ENCODE data around the gene AGK.

GRCh38 chr7:141704741-141705140 lies 153.5 kb downstream of the AGK start:
- no peak for TF ChIP-seq CTCF (IDR thresholded peaks at IDR 0.05)
- no peak for TF ChIP-seq ZFX (IDR thresholded peaks at IDR 0.05; ENCODE audit: borderline replicate concordance)
